Thyroid gland (tissue), 4 donors: ENCODE results near the gene SAMD4A. TPM values are rescaled to one million over a fixed set of nuclear protein-coding genes. Genes with fewer than 3 reads are reported as not detected.

Experiments used
- DNase-seq, 2 donors: peaks; one replicate each; pipeline ENCODE4 v3.0.0-alpha.2; 2019
- H3K27ac ChIP-seq, 3 donors: fragments of 200-600 bp; sonication (generic); 1 replicate in 2 of 3; 2 replicates in 1 of 3; pipeline ENCODE4 v1.5.1; 2016 to 2019; ENCODE audit warnings: mild to moderate bottlenecking in 1 of 3, moderate library complexity in 1 of 3
- H3K27me3 ChIP-seq: fragments of 200-600 bp; sonication (generic); one replicate; pipeline ENCODE4 v1.5.1; 2019
- H3K36me3 ChIP-seq, 2 donors: fragments of 200-600 bp; sonication (generic); one replicate each; pipeline ENCODE4 v1.5.1; 2016 to 2019
- H3K4me1 ChIP-seq, 2 donors: fragments of 200-600 bp; sonication (generic); one replicate each; pipeline ENCODE4 v1.5.1; 2017 to 2019
- H3K4me3 ChIP-seq, 3 donors: fragments of 200-600 bp; sonication (generic); replicated peaks in 1 of 3; 1 replicate in 2 of 3; 2 replicates in 1 of 3; pipeline ENCODE4 v1.5.1; 2016; ENCODE audit warnings: mild to moderate bottlenecking in 1 of 3
- H3K9me3 ChIP-seq: fragments of 200-600 bp; sonication (generic); one replicate; pipeline ENCODE4 v1.5.1; 2017
- CTCF ChIP-seq, 6 experiments: fragments of 200-600 bp in 3 of 6; fragments of 450-650 bp in 3 of 6; sonication (generic) in 3 of 6; IDR thresholded peaks; one replicate each; pipeline ENCODE4 v1.5.1; 2016 to 2019; ENCODE audit warnings: antibody characterized with exemption in 6 of 6, mild to moderate bottlenecking in 2 of 6, inconsistent platforms in 1 of 6, moderate library complexity in 1 of 6
- POLR2A ChIP-seq, 2 donors: fragments of 450-650 bp; IDR thresholded peaks; one replicate each; pipeline ENCODE4 v1.6.1; 2017; ENCODE audit warnings: antibody characterized with exemption in 2 of 2, mild to moderate bottlenecking in 2 of 2, moderate library complexity in 1 of 2
- WGBS, 2 donors: methylation state at CpG; one replicate each; pipeline ENCODE4 v1.1.5; 2017; 5-methylcytosine and 5-hydroxymethylcytosine counted together
- intact Hi-C: fragments of 100-400 bp; cut with DNase I; formaldehyde crosslinking; loops from one replicate; pipeline ENCODE4 v1.15.1; 2023
- total RNA-seq, 4 donors: library from RNA; depleted of rRNA; stranded (reverse); fragments of >200 nt; gene quantifications; one replicate each; pipeline ENCODE4 v1.2.3, GENCODE V29; 2016

Gene SAMD4A
- total RNA-seq, 4 donors from 2014 or later: 12.6 to 32.7 (median 17.6) TPM

GRCh38 chr14:54676812-54677708 is 110.1 kb downstream of the SAMD4A start:
- Histone ChIP-seq H3K36me3 (no peaks in the 10 kb centered on the region), H3K27me3 (no peaks in the 10 kb centered on the region), H3K27ac (peak overlapping the region in 2 of 3 donors; percentile 48 to 68), H3K9me3 (no peaks in the 10 kb centered on the region), H3K4me1 (peaks cover 0 to 14% of the 10 kb centered on the region in 2 donors), H3K4me3 (no peak overlapping the region)
- no peak for DNase-seq
- WGBS, 2 donors: 61 to 67% methylated on average over 11 of the region's 11 CpGs
- intact Hi-C loops: no loop called here
- TF ChIP-seq POLR2A (IDR thresholded peaks at IDR 0.05): no peak
- no peak for TF ChIP-seq CTCF (IDR thresholded peaks at IDR 0.05)

- Histone ChIP-seq H3K27me3 (no peaks in the 10 kb centered on the region), H3K36me3 (no peaks in the 10 kb centered on the region), H3K27ac (no peak overlapping the region), H3K9me3 (no peaks in the 10 kb centered on the region), H3K4me3 (no peak overlapping the region), H3K4me1 (peaks cover 0 to 24% of the 10 kb centered on the region in 2 donors)
- 84 to 92% methylated on average over 6 of the region's 6 CpGs for WGBS, 2 donors
- intact Hi-C loops: no loop called here
- no peak for TF ChIP-seq CTCF (IDR thresholded peaks at IDR 0.05)
- no peak for TF ChIP-seq POLR2A (IDR thresholded peaks at IDR 0.05)
- DNase-seq: no peak
Measured at GRCh38 chr14:54680651-54681050, 113.7 kb downstream of the SAMD4A start.

- no peaks in the 10 kb centered on the region for H3K9me3 ChIP-seq
- no peak for DNase-seq
- intact Hi-C loops: no loop called here
- no peaks in the 10 kb centered on the region for H3K36me3 ChIP-seq
- peaks cover 0 to 30% of the 10 kb centered on the region in 2 donors for H3K4me1 ChIP-seq
- no peak overlapping the region for H3K4me3 ChIP-seq
- no peaks in the 10 kb centered on the region for H3K27me3 ChIP-seq
- no peak overlapping the region for H3K27ac ChIP-seq
- 91 to 92% methylated on average over 4 of the region's 4 CpGs for WGBS, 2 donors
- TF ChIP-seq CTCF (IDR thresholded peaks at IDR 0.05) (no peak), POLR2A (IDR thresholded peaks at IDR 0.05) (no peak)
Measured at GRCh38 chr14:54681811-54682261, 114.9 kb downstream of the SAMD4A start.

GRCh38 chr14:54682578-54682977 is 115.7 kb downstream of the SAMD4A start:
- Histone ChIP-seq H3K4me1 (peaks cover 3 to 26% of the 10 kb centered on the region in 2 donors), H3K27me3 (no peaks in the 10 kb centered on the region), H3K4me3 (no peak overlapping the region), H3K36me3 (no peaks in the 10 kb centered on the region), H3K9me3 (no peaks in the 10 kb centered on the region), H3K27ac (no peak overlapping the region)
- 88 to 98% methylated on average over 3 of the region's 3 CpGs for WGBS, 2 donors
- no peak for TF ChIP-seq POLR2A (IDR thresholded peaks at IDR 0.05)
- no peak for TF ChIP-seq CTCF (IDR thresholded peaks at IDR 0.05)
- intact Hi-C loops: no loop called here
- DNase-seq: no peak
